OCI-LY1 (cell line): ENCODE data around the gene BNIP1.

ENCODE experiments used
- H2AFZ ChIP-seq: fragments of 200-600 bp; sonication (generic), shearing (Covaris generic); 2 replicates; pipeline ENCODE4 v1.6.0; 2014; ENCODE audit warnings: antibody characterized with exemption, mild to moderate bottlenecking, low read length
- H3F3A ChIP-seq: fragments of 200-600 bp; sonication (generic), shearing (Covaris generic); 2 replicates; pipeline ENCODE4 v1.6.0; 2014; ENCODE audit warnings: mild to moderate bottlenecking, antibody characterized with exemption, low read length, moderate library complexity; ENCODE audit not compliant: insufficient read depth
- H3K27ac ChIP-seq: fragments of 200-600 bp; sonication (generic); 2 replicates; pipeline ENCODE4 v1.5.1; 2014; ENCODE audit warnings: low read length, mixed run types, mild to moderate bottlenecking, low read depth; ENCODE audit not compliant: poor library complexity, severe bottlenecking
- H3K27me3 ChIP-seq: fragments of 200-600 bp; sonication (generic); 2 replicates; pipeline ENCODE4 v1.6.0; 2014; ENCODE audit warnings: antibody characterized with exemption, mild to moderate bottlenecking, low read length, moderate library complexity; ENCODE audit not compliant: insufficient read depth
- H3K36me3 ChIP-seq: fragments of 200-600 bp; sonication (generic); 2 replicates; pipeline ENCODE4 v1.6.1; 2014; ENCODE audit warnings: mild to moderate bottlenecking, antibody characterized with exemption, low read length, moderate library complexity, mixed read lengths; ENCODE audit not compliant: insufficient read depth
- H3K4me1 ChIP-seq: fragments of 200-600 bp; sonication (generic); 2 replicates; pipeline ENCODE4 v1.5.1; 2014; ENCODE audit warnings: mild to moderate bottlenecking, low read length, moderate library complexity; ENCODE audit not compliant: insufficient read depth, severe bottlenecking
- H3K4me2 ChIP-seq: fragments of 200-600 bp; sonication (generic), shearing (Covaris generic); 2 replicates; pipeline ENCODE4 v1.6.1; 2014; ENCODE audit warnings: low read length
- H3K4me3 ChIP-seq: fragments of 200-600 bp; sonication (generic); 2 replicates; pipeline ENCODE4 v1.5.1; 2014; ENCODE audit warnings: low read length, low read depth, mild to moderate bottlenecking, mixed read lengths; ENCODE audit not compliant: poor library complexity, severe bottlenecking
- H3K79me2 ChIP-seq: fragments of 200-600 bp; shearing (Covaris generic); 2 replicates; pipeline ENCODE4 v1.6.1; 2016; ENCODE audit warnings: mixed run types, low read length, mixed read lengths; ENCODE audit not compliant: insufficient read depth
- H3K9ac ChIP-seq: fragments of 200-600 bp; sonication (generic), shearing (Covaris generic); 2 replicates; pipeline ENCODE4 v1.6.1; 2014; ENCODE audit warnings: mild to moderate bottlenecking, low read length, mixed read lengths
- H3K9me2 ChIP-seq: fragments of 200-600 bp; sonication (generic), shearing (Covaris generic); 2 replicates; pipeline ENCODE4 v1.6.1; 2014; ENCODE audit warnings: low read depth, mild to moderate bottlenecking, low read length, mixed read lengths
- H3K9me3 ChIP-seq: fragments of 200-600 bp; shearing (Covaris generic); 2 replicates; pipeline ENCODE4 v1.6.1; 2014; ENCODE audit warnings: low read length, mixed read lengths
- H4K20me1 ChIP-seq: fragments of 200-600 bp; sonication (generic), shearing (Covaris generic); 2 replicates; pipeline ENCODE4 v1.6.0; 2016; ENCODE audit warnings: mild to moderate bottlenecking, low read length; ENCODE audit not compliant: insufficient read depth
- EZH2 ChIP-seq: fragments of 200-600 bp; sonication (generic), shearing (Covaris generic); IDR thresholded peaks from 2 replicates; pipeline ENCODE4 v1.8.0; 2017; ENCODE audit warnings: borderline replicate concordance, mixed run types, mild to moderate bottlenecking, antibody characterized with exemption, low read length, moderate library complexity, mixed read lengths
- TF ChIP-seq, protein P1 (sequence below): fragments of 200-600 bp; sonication (generic), shearing (Covaris generic); IDR thresholded peaks from 2 replicates; pipeline ENCODE4 v1.5.1; 2017; ENCODE audit warnings: mild to moderate bottlenecking, antibody characterized with exemption, low read length, moderate library complexity, mixed read lengths

BNIP1 gene

DNA sequence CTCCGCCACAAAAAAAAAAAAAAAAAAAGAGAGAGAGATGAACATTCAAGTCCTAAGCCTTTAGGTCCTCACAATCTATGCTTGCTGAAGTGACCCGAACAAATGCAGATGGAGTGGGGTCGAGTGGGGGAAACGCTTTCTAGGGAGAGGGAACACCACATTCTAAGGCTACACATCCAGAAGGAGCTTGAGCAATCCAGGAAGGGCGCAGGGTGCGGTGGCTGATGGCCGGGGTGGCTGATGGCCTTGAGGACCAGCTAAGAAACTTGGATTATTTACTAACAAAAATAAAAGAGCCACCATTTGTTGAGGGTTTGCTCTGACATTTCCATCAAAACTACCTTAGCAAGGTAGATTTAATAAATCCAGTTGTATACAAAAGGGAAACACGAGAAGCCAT is 764 bp upstream of the BNIP1 start:
- H3K4me2 ChIP-seq, result no peak overlapping the region
- no peaks in the 10 kb centered on the region for H3K9me3 ChIP-seq
- no peaks in the 10 kb centered on the region for H3F3A ChIP-seq
- H3K27me3 ChIP-seq, result no peaks in the 10 kb centered on the region
- peak overlapping the region; percentile 91; the same call in 1 of the 2 replicates for H2AFZ ChIP-seq
- H3K79me2 ChIP-seq, result no peaks in the 10 kb centered on the region
- H3K9me2 ChIP-seq, result no peaks in the 10 kb centered on the region
- H3K9ac ChIP-seq, result no peak overlapping the region
- H3K4me1 ChIP-seq, result peaks cover 13% of the 10 kb centered on the region
- H3K36me3 ChIP-seq, result peaks cover 28% of the 10 kb centered on the region
- no peak overlapping the region for H3K27ac ChIP-seq
- TF ChIP-seq, protein P1, sequence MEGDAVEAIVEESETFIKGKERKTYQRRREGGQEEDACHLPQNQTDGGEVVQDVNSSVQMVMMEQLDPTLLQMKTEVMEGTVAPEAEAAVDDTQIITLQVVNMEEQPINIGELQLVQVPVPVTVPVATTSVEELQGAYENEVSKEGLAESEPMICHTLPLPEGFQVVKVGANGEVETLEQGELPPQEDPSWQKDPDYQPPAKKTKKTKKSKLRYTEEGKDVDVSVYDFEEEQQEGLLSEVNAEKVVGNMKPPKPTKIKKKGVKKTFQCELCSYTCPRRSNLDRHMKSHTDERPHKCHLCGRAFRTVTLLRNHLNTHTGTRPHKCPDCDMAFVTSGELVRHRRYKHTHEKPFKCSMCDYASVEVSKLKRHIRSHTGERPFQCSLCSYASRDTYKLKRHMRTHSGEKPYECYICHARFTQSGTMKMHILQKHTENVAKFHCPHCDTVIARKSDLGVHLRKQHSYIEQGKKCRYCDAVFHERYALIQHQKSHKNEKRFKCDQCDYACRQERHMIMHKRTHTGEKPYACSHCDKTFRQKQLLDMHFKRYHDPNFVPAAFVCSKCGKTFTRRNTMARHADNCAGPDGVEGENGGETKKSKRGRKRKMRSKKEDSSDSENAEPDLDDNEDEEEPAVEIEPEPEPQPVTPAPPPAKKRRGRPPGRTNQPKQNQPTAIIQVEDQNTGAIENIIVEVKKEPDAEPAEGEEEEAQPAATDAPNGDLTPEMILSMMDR, result no peak
- TF ChIP-seq EZH2, result no peak
- H4K20me1 ChIP-seq, result no peaks in the 10 kb centered on the region
- no peak overlapping the region for H3K4me3 ChIP-seq

DNA sequence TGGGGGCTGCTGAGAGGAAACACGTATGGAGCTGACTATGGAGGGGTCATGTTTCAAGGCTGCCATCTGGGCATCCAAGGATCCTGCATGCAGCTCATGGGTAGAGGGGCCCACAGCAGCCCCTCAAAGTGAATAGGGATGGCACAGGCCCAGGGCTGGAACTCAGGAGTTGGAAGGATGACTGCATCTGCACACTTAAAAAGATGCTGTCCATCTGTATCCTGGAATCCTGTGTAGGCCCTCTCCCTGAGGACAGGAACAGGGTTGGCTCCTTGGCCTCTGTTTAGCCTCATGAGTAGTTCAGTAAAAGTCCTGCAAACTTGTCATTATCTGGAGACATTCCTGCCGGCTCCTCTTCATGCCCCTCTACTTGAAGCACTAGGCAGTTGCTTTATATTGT is 4.0 kb downstream of the BNIP1 start:
- no peak overlapping the region for H3K4me3 ChIP-seq
- no peak overlapping the region for H2AFZ ChIP-seq
- H4K20me1 ChIP-seq, result no peaks in the 10 kb centered on the region
- no peak for TF ChIP-seq EZH2
- TF ChIP-seq, protein P1, result no peak
- no peak overlapping the region for H3K9ac ChIP-seq
- H3K27ac ChIP-seq, result no peak overlapping the region
- peaks cover 60% of the 10 kb centered on the region for H3K36me3 ChIP-seq
- H3K79me2 ChIP-seq, result no peaks in the 10 kb centered on the region
- 0 out of 2 replicates have a peak, but pooled peaks cover 3% of the 10 kb centered on the region for H3K9me3 ChIP-seq
- H3K4me1 ChIP-seq, result peaks cover 13% of the 10 kb centered on the region
- no peaks in the 10 kb centered on the region for H3K27me3 ChIP-seq
- no peaks in the 10 kb centered on the region for H3F3A ChIP-seq
- no peaks in the 10 kb centered on the region for H3K9me2 ChIP-seq
- H3K4me2 ChIP-seq, result no peak overlapping the region

DNA sequence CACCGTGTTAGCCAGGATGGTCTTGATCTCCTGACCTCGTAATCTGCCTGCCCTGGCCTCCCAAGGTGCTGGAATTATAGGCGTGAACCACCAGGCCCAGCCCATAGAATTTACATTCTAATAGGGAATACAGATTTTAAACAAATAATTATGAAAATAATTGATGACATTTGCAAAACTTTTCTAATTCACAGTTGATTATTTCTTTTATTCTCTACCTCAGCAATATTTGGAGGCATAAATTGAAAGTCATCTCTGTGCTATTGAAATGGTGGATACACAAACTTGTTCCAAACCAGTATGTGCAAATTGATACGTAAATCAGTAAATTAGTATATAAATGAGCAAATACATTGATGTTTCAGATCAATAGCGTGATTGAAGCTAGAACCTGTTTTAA is 8.2 kb downstream of the BNIP1 start:
- no peak for TF ChIP-seq EZH2
- TF ChIP-seq, protein P1, result no peak
- no peak overlapping the region for H3K9ac ChIP-seq
- H3K36me3 ChIP-seq, result peaks cover 64% of the 10 kb centered on the region
- H3K27me3 ChIP-seq, result no peaks in the 10 kb centered on the region
- no peak overlapping the region for H3K4me2 ChIP-seq
- 0 out of 2 replicates have a peak, but pooled peaks cover 3% of the 10 kb centered on the region for H3K9me3 ChIP-seq
- no peak overlapping the region for H2AFZ ChIP-seq
- H3K4me1 ChIP-seq, result no peaks in the 10 kb centered on the region
- H3K9me2 ChIP-seq, result no peaks in the 10 kb centered on the region
- no peak overlapping the region for H3K4me3 ChIP-seq
- no peaks in the 10 kb centered on the region for H4K20me1 ChIP-seq
- no peak overlapping the region for H3K27ac ChIP-seq
- no peaks in the 10 kb centered on the region for H3K79me2 ChIP-seq
- H3F3A ChIP-seq, result no peaks in the 10 kb centered on the region
